NCI-H2196 (cell line): ENCODE measurements around the gene OR2T34.
"Not testable (repeated sequence)": the region's sequence is repeated elsewhere in the genome, so short reads cannot be mapped to it uniquely, and the experiment has no call there.

Experiments used
- DNase-seq: peaks from one replicate; lab custom pipeline; 2025; ENCODE audit not compliant: unreplicated experiment; lab: John Stamatoyannopoulos, UW

Gene OR2T34

GRCh38 chr1:248565530-248566373 lies 8.8 kb downstream of the OR2T34 start:
- DNase-seq: not testable (repeated sequence)

GRCh38 chr1:248562672-248563071 lies 11.9 kb downstream of the OR2T34 start, which contains the start of gene OR2T29:
TSS of gene OR2T29 (minus strand) at chr1:248562772. CDS start at chr1:248559491, 3,281 bp downstream.
- not testable (repeated sequence) for DNase-seq

- not testable (repeated sequence) for DNase-seq
Observed at GRCh38 chr1:248551027-248551426, 23.5 kb downstream of the OR2T34 start.

- not testable (repeated sequence) for DNase-seq
Observed at GRCh38 chr1:248547383-248547782, 27.2 kb downstream of the OR2T34 start.

- not testable (repeated sequence) for DNase-seq
Observed at GRCh38 chr1:248537449-248537848, 37.1 kb downstream of the OR2T34 start.
